AG04449 (cell line): ENCODE results near the gene PSMG1.

Source experiments
- CTCF ChIA-PET: fragments of 350-600 bp; formaldehyde crosslinking; extraction: SDS; loops from one replicate; lab custom pipeline; 2021; ENCODE audit warnings: antibody characterized with exemption; lab: Yijun Ruan, JAX
- POLR2A ChIA-PET: fragments of 400-600, 350-600 bp; formaldehyde crosslinking; extraction: SDS; loops from one replicate; lab custom pipeline; 2020; ENCODE audit warnings: antibody characterized with exemption, inconsistent platforms; lab: Yijun Ruan, JAX
- DNase-seq: peaks from one replicate; pipeline ENCODE4 v3.0.0-alpha.2; 2010; ENCODE audit warnings: low read depth, low spot score
- H3K4me3 ChIP-seq: 2 replicates; pipeline ENCODE4 v1.5.1; 2011; ENCODE audit warnings: low read depth, mild to moderate bottlenecking, control low read depth, low read length
- TF ChIP-seq, protein P1 (sequence below): IDR thresholded peaks from one replicate; pipeline ENCODE4 v1.5.1; 2011; ENCODE audit warnings: mild to moderate bottlenecking, moderate library complexity, low read length, control low read depth, inconsistent platforms; ENCODE audit not compliant: insufficient read depth; ENCODE audit errors: missing control alignments

The PSMG1 gene

GRCh38 chr21:39208624-39209333 is 25.5 kb upstream of the PSMG1 start:
- H3K4me3 ChIP-seq, result no peak overlapping the region
- TF ChIP-seq, protein P1, sequence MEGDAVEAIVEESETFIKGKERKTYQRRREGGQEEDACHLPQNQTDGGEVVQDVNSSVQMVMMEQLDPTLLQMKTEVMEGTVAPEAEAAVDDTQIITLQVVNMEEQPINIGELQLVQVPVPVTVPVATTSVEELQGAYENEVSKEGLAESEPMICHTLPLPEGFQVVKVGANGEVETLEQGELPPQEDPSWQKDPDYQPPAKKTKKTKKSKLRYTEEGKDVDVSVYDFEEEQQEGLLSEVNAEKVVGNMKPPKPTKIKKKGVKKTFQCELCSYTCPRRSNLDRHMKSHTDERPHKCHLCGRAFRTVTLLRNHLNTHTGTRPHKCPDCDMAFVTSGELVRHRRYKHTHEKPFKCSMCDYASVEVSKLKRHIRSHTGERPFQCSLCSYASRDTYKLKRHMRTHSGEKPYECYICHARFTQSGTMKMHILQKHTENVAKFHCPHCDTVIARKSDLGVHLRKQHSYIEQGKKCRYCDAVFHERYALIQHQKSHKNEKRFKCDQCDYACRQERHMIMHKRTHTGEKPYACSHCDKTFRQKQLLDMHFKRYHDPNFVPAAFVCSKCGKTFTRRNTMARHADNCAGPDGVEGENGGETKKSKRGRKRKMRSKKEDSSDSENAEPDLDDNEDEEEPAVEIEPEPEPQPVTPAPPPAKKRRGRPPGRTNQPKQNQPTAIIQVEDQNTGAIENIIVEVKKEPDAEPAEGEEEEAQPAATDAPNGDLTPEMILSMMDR, result no peak
- CTCF ChIA-PET, result interaction anchor here (0.6 to 2.0 kb wide), 2 partner anchors 8 to 222 kb away, joined by 3 to 5 read pairs; no protein-coding TSS in a partner anchor
- POLR2A ChIA-PET, result no interaction called here
- no peak for DNase-seq

DNA sequence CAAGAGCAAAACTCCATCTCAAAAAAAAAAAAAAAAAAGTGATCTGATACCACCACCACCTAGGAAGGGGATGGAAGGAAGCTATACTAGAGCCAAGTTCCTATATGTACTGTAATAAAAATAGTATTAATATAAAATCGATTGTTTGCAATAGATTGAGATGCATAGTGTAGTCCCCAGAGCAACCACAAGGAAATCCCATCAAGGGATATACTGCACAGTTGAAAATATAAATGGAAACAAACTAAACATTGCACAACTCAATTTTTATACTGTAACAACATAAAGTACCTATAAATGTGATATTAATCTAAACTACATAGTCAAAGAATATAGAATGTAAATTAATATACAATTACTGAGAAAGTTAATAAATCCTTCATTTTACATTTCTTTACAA is 20.9 kb upstream of the PSMG1 start:
- no peak overlapping the region for H3K4me3 ChIP-seq
- TF ChIP-seq, protein P1, result no peak
- CTCF ChIA-PET, result no interaction called here
- no peak for DNase-seq
- POLR2A ChIA-PET, result no interaction called here

GRCh38 chr21:39198800-39199199 is 15.5 kb upstream of the PSMG1 start:
- TF ChIP-seq, protein P1, result no peak
- ChIA-PET POLR2A (no interaction called here), CTCF (no interaction called here)
- no peak overlapping the region for H3K4me3 ChIP-seq
- DNase-seq, result no peak

- CTCF ChIA-PET, result no interaction called here
- no peak for DNase-seq
- TF ChIP-seq, protein P1, result no peak
- POLR2A ChIA-PET, result no interaction called here
- H3K4me3 ChIP-seq, result no peak overlapping the region
Observed at GRCh38 chr21:39197448-39198233, 14.4 kb upstream of the PSMG1 start.

- TF ChIP-seq, protein P1, result no peak
- POLR2A ChIA-PET, result no interaction called here
- CTCF ChIA-PET, result no interaction called here
- DNase-seq, result no peak
- no peak overlapping the region for H3K4me3 ChIP-seq
Observed at GRCh38 chr21:39196838-39197237, 13.6 kb upstream of the PSMG1 start.

GRCh38 chr21:39196310-39196709 is 13.1 kb upstream of the PSMG1 start:
- ChIA-PET CTCF (no interaction called here), POLR2A (no interaction called here)
- TF ChIP-seq, protein P1, result no peak
- no peak overlapping the region for H3K4me3 ChIP-seq
- DNase-seq, result no peak
